ENCODE measurements around the gene ASB15.

Gene ASB15

DNA sequence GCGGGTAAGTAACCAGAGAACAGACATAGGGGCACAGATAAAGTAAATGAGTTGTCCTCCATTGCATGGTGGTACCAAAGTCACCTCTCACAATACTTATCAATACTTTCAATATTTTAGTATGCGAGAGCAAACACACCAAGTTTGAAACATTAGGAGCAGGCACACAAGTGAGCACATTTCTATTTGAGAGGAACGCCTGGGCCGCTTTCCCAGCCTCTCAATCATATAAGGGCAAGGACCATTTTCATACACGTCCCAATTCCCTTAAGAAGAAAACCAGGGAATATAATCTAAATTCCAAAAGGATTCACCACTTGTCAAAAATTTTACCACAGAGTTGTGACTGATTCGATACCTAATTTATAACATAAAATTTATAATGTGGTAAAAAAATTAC lies 61.6 kb downstream of the ASB15 start:
- no peak for DNase-seq (ENCODE audit: low read depth)

- no peak for DNase-seq (ENCODE audit: low read depth)
These were observed 63.5 kb downstream of the ASB15 start for GRCh38 chr7:123665157-123665556.

GRCh38 chr7:123665896-123666295 lies 64.3 kb downstream of the ASB15 start:
- DNase-seq (ENCODE audit: low read depth) = no peak

DNA sequence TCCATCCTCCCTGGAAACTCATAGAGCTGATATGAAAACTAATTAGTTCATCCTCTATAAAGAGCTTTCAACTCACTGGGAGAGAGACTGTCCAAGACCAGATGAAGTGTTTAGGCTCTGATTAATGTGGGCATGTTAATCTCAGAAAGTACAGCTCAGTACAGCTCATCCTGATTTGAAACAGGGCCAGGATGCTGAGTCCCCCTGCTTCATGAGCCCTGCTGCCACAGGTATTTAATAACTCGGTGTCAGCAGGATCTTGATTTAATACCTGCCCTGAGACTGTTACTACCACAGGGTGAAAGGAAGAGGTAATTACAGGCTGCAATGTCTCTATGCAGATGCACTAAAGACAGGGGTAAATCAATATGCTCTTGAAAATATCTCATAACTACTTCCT lies 64.9 kb downstream of the ASB15 start:
- DNase-seq (ENCODE audit: low read depth) = no peak

GRCh38 chr7:123669485-123669884 lies 67.9 kb downstream of the ASB15 start:
- no peak for DNase-seq (ENCODE audit: low read depth)

- DNase-seq (ENCODE audit: low read depth) = no peak
These were observed 71.6 kb downstream of the ASB15 start for GRCh38 chr7:123673137-123673732.

DNA sequence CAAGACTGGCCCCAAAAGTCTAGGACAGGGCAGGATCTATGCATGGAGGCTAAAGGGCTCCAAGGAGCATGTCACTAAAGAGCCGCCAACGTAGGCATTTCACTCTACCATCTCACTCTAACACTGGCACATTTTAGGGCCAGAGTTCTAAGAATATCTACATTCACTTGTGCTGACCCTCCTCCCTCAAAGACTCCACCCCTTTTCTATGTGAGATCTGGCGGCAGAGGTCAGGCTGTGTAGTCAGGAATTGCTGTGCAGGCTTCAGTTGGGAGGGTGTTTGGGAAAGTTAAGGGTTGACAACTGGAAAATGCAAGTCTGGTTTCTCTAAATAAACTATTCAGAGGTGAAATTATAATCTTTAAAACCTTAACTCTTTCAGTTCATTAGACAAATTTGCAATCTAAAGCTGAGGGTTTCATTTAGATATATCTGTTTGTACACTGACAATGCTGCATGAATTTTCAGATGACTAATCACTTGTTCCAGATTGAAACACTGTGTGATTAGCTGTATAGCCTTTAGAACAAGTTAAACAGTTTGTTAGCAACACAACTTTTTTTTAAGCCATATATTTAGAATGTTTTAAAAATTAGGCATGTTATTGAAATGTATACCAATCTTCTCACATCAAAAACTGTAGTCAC lies 72.3 kb downstream of the ASB15 start:
- no peak for DNase-seq (ENCODE audit: low read depth)

DNA sequence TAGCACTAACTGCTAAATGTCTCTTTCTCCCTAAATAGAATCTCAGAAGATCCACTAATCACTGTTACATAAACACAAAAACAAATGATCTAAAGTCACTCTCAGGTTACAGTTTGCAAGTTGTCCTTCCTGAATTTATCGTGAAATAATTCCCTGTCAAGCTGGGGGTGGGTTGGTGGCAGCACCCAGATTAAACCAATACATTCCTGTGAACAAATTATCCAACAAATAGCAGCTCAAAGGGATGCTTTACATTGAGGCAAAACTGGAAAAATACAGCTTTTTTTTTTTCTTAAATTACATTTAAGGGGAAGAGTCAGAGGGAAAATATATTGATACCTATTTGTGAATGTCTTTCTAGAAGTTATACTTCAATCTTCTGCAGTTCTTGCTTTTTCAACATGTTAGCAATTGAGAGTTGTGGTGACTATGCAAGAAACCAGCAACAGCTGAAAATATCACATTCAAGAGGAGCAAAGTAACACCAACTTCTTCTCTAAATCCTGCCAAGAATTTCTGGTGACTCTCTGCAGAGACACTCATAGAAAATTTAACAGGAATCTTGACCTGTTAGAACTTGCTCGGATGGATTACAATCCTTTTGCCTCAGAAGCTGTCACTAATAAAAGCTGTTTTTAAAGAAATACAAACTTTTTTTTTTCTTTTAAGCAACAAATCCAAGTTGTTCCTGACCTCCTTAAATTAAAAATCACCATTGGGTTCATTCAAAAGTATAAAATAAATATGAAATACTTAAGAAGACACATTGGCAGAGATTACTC lies 73.0 kb downstream of the ASB15 start:
- DNase-seq (ENCODE audit: low read depth) = no peak

GRCh38 chr7:123675181-123675473 lies 73.5 kb downstream of the ASB15 start:
- no peak for DNase-seq (ENCODE audit: low read depth)

GRCh38 chr7:123677061-123677715 lies 75.6 kb downstream of the ASB15 start:
- DNase-seq (ENCODE audit: low read depth) = no peak

DNA sequence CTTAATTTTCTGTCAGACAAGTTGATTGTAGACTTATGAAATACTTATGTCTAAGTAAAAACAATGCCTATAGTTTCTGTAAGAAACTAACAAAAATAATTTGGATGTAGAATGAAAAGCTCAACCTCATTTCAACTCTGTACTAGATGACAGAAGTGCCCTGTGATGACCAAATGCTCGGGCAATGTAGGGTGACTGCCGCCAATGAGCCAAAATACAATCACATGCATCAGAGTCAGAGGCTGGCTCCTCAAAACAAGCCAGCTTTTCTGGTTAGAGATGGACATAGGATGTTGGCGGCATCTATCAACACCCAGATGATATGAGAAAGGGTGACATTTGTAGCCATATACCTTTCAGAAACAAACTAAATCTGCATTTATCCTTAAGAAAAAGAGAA lies 78.0 kb downstream of the ASB15 start:
- DNase-seq (ENCODE audit: low read depth) = no peak

GRCh38 chr7:123680580-123680979 lies 79.0 kb downstream of the ASB15 start:
- no peak for DNase-seq (ENCODE audit: low read depth)

DNA sequence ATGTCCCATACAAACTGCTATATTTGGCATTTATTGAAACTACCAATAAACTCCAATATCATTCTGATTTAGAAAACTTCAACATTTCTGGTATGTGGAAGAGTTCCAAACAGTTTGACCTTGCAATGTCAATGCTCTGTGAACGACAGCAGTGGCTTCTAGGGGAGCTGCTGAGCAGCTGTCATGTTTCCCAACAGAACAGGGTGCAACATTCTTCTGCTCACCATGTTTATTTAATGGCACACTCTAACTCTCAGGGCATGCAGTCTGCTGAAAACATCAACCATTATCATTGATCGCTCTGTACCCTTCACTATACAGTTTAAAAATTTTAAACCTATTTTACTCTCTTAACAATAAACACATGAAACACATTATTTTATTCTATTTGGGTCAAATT lies 79.9 kb downstream of the ASB15 start:
- no peak for DNase-seq (ENCODE audit: low read depth)

DNA sequence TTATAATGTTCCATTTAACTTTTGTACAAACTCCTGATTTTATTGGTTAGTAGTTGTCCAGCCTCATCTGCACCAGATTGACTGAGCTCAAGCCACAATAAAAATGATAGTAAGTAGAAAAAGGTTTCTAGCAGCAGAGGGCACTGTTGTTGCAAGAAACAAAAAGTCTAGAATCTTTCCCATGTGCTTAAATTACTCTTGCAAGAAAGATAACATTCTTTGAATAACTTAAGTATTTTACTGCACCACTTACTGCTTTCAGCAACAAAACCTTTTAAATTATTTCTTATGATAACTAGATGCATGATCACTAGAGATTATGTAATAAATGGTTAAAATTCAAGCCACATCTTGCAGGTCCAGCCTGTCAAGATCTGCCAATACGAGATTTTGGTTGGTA lies 81.1 kb downstream of the ASB15 start:
- DNase-seq (ENCODE audit: low read depth) = no peak

- no peak for DNase-seq (ENCODE audit: low read depth)
These were observed 85.5 kb downstream of the ASB15 start for GRCh38 chr7:123687161-123687560.

DNA sequence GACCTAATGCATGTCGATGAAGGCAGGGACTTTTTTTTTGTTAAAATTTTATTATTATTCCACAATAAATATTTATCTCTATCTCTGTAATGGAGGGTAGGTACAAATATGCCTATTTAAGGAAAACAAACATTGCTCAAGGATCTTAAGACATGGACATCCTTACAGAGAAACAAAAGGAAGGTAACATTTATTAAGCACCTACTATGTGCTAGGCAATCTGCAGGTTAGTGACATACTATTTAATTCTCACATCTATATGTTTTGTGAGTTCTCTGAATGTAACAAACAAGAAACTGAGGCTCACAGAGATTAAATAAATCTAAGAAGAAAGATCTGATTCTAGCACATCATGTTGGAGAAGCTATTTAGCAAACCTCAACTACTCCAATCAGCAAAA lies 86.1 kb downstream of the ASB15 start:
- DNase-seq (ENCODE audit: low read depth) = no peak

Measured in stimulated activated CD8-positive, alpha-beta memory T cell treated with anti-CD3 and anti-CD28 coated beads, Interleukin-12 subunit alpha, Interleukin-12 subunit beta, amount 100 ng/mL, for 1 hour (primary cell).